Activated gamma-delta T cell treated with Interleukin-2 at 50 U/mL for 16 hours (primary cell): ENCODE results near the gene NHEJ1.

Experiments
- DNase-seq: peaks from one replicate; pipeline ENCODE4 v3.0.0-alpha.2; 2020

Gene NHEJ1

GRCh38 chr2:219165058-219165911 is 4.7 kb upstream of the NHEJ1 start:
- DNase-seq, result no peak

GRCh38 chr2:219163156-219163555 is 2.5 kb upstream of the NHEJ1 start:
- DNase-seq, result no peak

GRCh38 chr2:219161097-219161496 is 482 bp upstream of the NHEJ1 start:
- DNase-seq, result no peak

GRCh38 chr2:219159771-219160185 is 837 bp downstream of the NHEJ1 start:
- no peak for DNase-seq

- DNase-seq, result no peak
These were observed 2.0 kb downstream of the NHEJ1 start for GRCh38 chr2:219158586-219158985.

GRCh38 chr2:219158025-219158424 is 2.6 kb downstream of the NHEJ1 start:
- DNase-seq, result no peak

- DNase-seq, result no peak
These were observed 3.2 kb downstream of the NHEJ1 start for GRCh38 chr2:219157396-219157795.

- peak; percentile 23 for DNase-seq
These were observed 5.5 kb downstream of the NHEJ1 start for GRCh38 chr2:219155054-219155644.

- DNase-seq, result no peak
These were observed 10.9 kb downstream of the NHEJ1 start for GRCh38 chr2:219149667-219150066.

- DNase-seq, result no peak
These were observed 18.3 kb downstream of the NHEJ1 start for GRCh38 chr2:219142329-219142728.

- no peak for DNase-seq
These were observed 19.9 kb downstream of the NHEJ1 start for GRCh38 chr2:219140722-219141121.

GRCh38 chr2:219133976-219134375 is 26.6 kb downstream of the NHEJ1 start:
- DNase-seq, result no peak

GRCh38 chr2:219131744-219132143 is 28.9 kb downstream of the NHEJ1 start:
- no peak for DNase-seq

GRCh38 chr2:219131327-219131726 is 29.3 kb downstream of the NHEJ1 start:
- no peak for DNase-seq

- DNase-seq, result no peak
These were observed 31.0 kb downstream of the NHEJ1 start for GRCh38 chr2:219129589-219129988.

GRCh38 chr2:219128396-219128795 is 32.2 kb downstream of the NHEJ1 start:
- no peak for DNase-seq

GRCh38 chr2:219127037-219127635 is 33.5 kb downstream of the NHEJ1 start:
- no peak for DNase-seq

GRCh38 chr2:219126555-219126954 is 34.1 kb downstream of the NHEJ1 start:
- DNase-seq, result no peak

GRCh38 chr2:219125886-219126270 is 34.7 kb downstream of the NHEJ1 start:
- DNase-seq, result no peak

GRCh38 chr2:219125225-219125885 is 35.3 kb downstream of the NHEJ1 start:
- no peak for DNase-seq

- peak; percentile 16 for DNase-seq
These were observed 36.1 kb downstream of the NHEJ1 start for GRCh38 chr2:219124381-219125110.

GRCh38 chr2:219123356-219124135 is 37.1 kb downstream of the NHEJ1 start:
- no peak for DNase-seq
